ENCODE results near the gene SDC3. TPM values are rescaled to one million over a fixed set of nuclear protein-coding genes. Genes with fewer than 3 reads are reported as not detected.

The SDC3 gene
- 18.5 TPM for polyA plus RNA-seq (2013, experiment 1 of 2)
- 20.4 TPM for polyA plus RNA-seq (2013, experiment 2 of 2)

- Histone ChIP-seq H4K5ac (ENCODE audit: low read length) (no peak within 1 kb of the TSS), H3K18ac (ENCODE audit: low read length) (peak within 1 kb of the TSS; percentile 72), H3K9ac (ENCODE audit: low read length) (peak within 1 kb of the TSS; percentile 80), H2BK15ac (replicated peaks; ENCODE audit: low read depth) (no peak within 1 kb of the TSS), H3K79me2 (ENCODE audit: control insufficient read depth, insufficient read depth, low read length) (peaks cover 2% of the 10 kb centered on the region), H3K4me1 (ENCODE audit: control insufficient read depth, low read depth, low read length) (peaks cover 13% of the 10 kb centered on the region), H3K56ac (ENCODE audit: low read length) (peak within 1 kb of the TSS; percentile 85), H3K36me3 (ENCODE audit: control insufficient read depth, insufficient read depth, low read length) (no peaks in the 10 kb centered on the region), H3K27me3 (ENCODE audit: insufficient read depth, low read length, poor library complexity) (no peaks in the 10 kb centered on the region), H2BK5ac (ENCODE audit: low read length) (no peak within 1 kb of the TSS), H3K4ac (ENCODE audit: low read depth, low read length) (peak within 1 kb of the TSS; percentile 60), H2BK120ac (ENCODE audit: low read depth, low read length) (no peak within 1 kb of the TSS), H3K79me1 (ENCODE audit: low read length) (peaks cover 6% of the 10 kb centered on the region), H3K4me2 (ENCODE audit: low read length) (peak within 1 kb of the TSS; percentile 85), H3K23ac (ENCODE audit: low read length) (peak within 1 kb of the TSS; percentile 24), H3K4me3 (ENCODE audit: low read length) (peak within 1 kb of the TSS; percentile 46), H4K8ac (ENCODE audit: low read depth, low read length) (no peak within 1 kb of the TSS), H3K27ac (ENCODE audit: low read depth, low read length) (no peak within 1 kb of the TSS), H2AK5ac (ENCODE audit: low read length) (no peak within 1 kb of the TSS)
- WGBS (ENCODE audit: extremely low coverage, insufficient coverage, low lambda C conversion rate), result no CpG with 5 or more reads among the region's 68 CpGs
- DNase-seq, result no peak
Measured at GRCh38 chr1:30908696-30909364, at the start of gene SDC3. SDC3 (minus strand) TSS chr1:30908758; CDS start chr1:30908586, 172 bp downstream.

DNA sequence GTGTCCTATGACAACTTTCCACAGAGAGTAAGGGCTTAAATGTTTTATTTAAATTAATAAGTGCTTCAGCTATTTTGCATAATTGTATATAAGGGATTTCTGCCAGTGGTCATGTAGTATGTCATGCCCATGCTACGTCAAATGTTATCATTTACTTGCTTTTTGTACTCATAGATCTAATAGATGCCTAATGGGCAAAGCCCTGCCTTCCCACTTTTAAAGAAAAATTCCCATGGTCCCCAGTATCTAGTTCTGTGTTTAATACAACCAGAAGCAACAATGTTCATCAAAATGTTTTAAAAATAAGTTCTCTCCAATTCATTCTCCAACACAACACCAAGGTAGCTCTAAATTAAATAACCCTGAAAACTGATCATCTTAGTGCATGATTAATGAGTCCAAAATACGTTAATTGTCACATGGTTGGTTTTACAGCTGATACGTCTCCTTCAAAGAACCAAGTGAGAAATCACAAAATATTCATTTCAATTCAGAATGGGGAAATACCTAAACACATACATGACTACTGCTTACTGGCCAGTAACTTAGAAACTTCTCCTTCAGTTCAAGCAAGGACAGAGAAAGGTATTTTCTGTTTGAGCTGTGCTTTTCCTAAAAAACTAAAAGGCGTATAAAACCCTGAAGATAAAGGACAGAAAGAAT lies 49.1 kb upstream of the SDC3 start:
- WGBS (ENCODE audit: extremely low coverage, insufficient coverage, low lambda C conversion rate), result no CpG with 5 or more reads among the region's 4 CpGs
- H3K18ac ChIP-seq (ENCODE audit: low read length), result no peak overlapping the region
- H3K23ac ChIP-seq (ENCODE audit: low read length), result no peak overlapping the region
- peaks cover 8% of the 10 kb centered on the region for H3K79me1 ChIP-seq (ENCODE audit: low read length)
- no peak overlapping the region for H2BK120ac ChIP-seq (ENCODE audit: low read depth, low read length)
- no peak overlapping the region for H3K27ac ChIP-seq (ENCODE audit: low read depth, low read length)
- H3K9ac ChIP-seq (ENCODE audit: low read length), result no peak overlapping the region
- H3K56ac ChIP-seq (ENCODE audit: low read length), result no peak overlapping the region
- H2BK5ac ChIP-seq (ENCODE audit: low read length), result no peak overlapping the region
- no peaks in the 10 kb centered on the region for H3K4me1 ChIP-seq (ENCODE audit: control insufficient read depth, low read depth, low read length)
- H3K4ac ChIP-seq (ENCODE audit: low read depth, low read length), result no peak overlapping the region
- H4K8ac ChIP-seq (ENCODE audit: low read depth, low read length), result no peak overlapping the region
- no peak for DNase-seq
- H3K4me3 ChIP-seq (ENCODE audit: low read length), result no peak overlapping the region
- peaks cover 7% of the 10 kb centered on the region for H3K36me3 ChIP-seq (ENCODE audit: control insufficient read depth, insufficient read depth, low read length)
- H4K5ac ChIP-seq (ENCODE audit: low read length), result no peak overlapping the region
- H2BK15ac ChIP-seq (replicated peaks; ENCODE audit: low read depth), result no peak overlapping the region
- H2AK5ac ChIP-seq (ENCODE audit: low read length), result no peak overlapping the region
- H3K79me2 ChIP-seq (ENCODE audit: control insufficient read depth, insufficient read depth, low read length), result peaks cover 12% of the 10 kb centered on the region
- no peaks in the 10 kb centered on the region for H3K27me3 ChIP-seq (ENCODE audit: insufficient read depth, low read length, poor library complexity)
- H3K4me2 ChIP-seq (ENCODE audit: low read length), result no peak overlapping the region

- H2BK120ac ChIP-seq (ENCODE audit: low read depth, low read length), result no peak overlapping the region
- DNase-seq, result no peak
- no peak overlapping the region for H3K23ac ChIP-seq (ENCODE audit: low read length)
- peaks cover 8% of the 10 kb centered on the region for H3K79me2 ChIP-seq (ENCODE audit: control insufficient read depth, insufficient read depth, low read length)
- peaks cover 7% of the 10 kb centered on the region for H3K79me1 ChIP-seq (ENCODE audit: low read length)
- no peak overlapping the region for H3K4ac ChIP-seq (ENCODE audit: low read depth, low read length)
- H4K8ac ChIP-seq (ENCODE audit: low read depth, low read length), result no peak overlapping the region
- no peaks in the 10 kb centered on the region for H3K4me1 ChIP-seq (ENCODE audit: control insufficient read depth, low read depth, low read length)
- no peak overlapping the region for H3K9ac ChIP-seq (ENCODE audit: low read length)
- H2BK5ac ChIP-seq (ENCODE audit: low read length), result no peak overlapping the region
- H2AK5ac ChIP-seq (ENCODE audit: low read length), result no peak overlapping the region
- no peaks in the 10 kb centered on the region for H3K27me3 ChIP-seq (ENCODE audit: insufficient read depth, low read length, poor library complexity)
- H4K5ac ChIP-seq (ENCODE audit: low read length), result no peak overlapping the region
- peaks cover 8% of the 10 kb centered on the region for H3K36me3 ChIP-seq (ENCODE audit: control insufficient read depth, insufficient read depth, low read length)
- H2BK15ac ChIP-seq (replicated peaks; ENCODE audit: low read depth), result no peak overlapping the region
- no CpG with 5 or more reads among the region's 1 CpG for WGBS (ENCODE audit: extremely low coverage, insufficient coverage, low lambda C conversion rate)
- H3K27ac ChIP-seq (ENCODE audit: low read depth, low read length), result no peak overlapping the region
- no peak overlapping the region for H3K18ac ChIP-seq (ENCODE audit: low read length)
- no peak overlapping the region for H3K4me2 ChIP-seq (ENCODE audit: low read length)
- H3K56ac ChIP-seq (ENCODE audit: low read length), result no peak overlapping the region
- H3K4me3 ChIP-seq (ENCODE audit: low read length), result no peak overlapping the region
Measured at GRCh38 chr1:30955448-30956015, 47.0 kb upstream of the SDC3 start.

GRCh38 chr1:30953685-30954084 lies 45.1 kb upstream of the SDC3 start:
- Histone ChIP-seq H2AK5ac (ENCODE audit: low read length) (no peak overlapping the region), H4K8ac (ENCODE audit: low read depth, low read length) (no peak overlapping the region), H3K27ac (ENCODE audit: low read depth, low read length) (no peak overlapping the region), H3K56ac (ENCODE audit: low read length) (no peak overlapping the region), H3K9ac (ENCODE audit: low read length) (no peak overlapping the region), H3K4me1 (ENCODE audit: control insufficient read depth, low read depth, low read length) (no peaks in the 10 kb centered on the region), H2BK15ac (replicated peaks; ENCODE audit: low read depth) (no peak overlapping the region), H3K79me2 (ENCODE audit: control insufficient read depth, insufficient read depth, low read length) (peaks cover 8% of the 10 kb centered on the region), H3K36me3 (ENCODE audit: control insufficient read depth, insufficient read depth, low read length) (peaks cover 8% of the 10 kb centered on the region), H2BK120ac (ENCODE audit: low read depth, low read length) (no peak overlapping the region), H3K23ac (ENCODE audit: low read length) (no peak overlapping the region), H3K4me3 (ENCODE audit: low read length) (no peak overlapping the region), H3K18ac (ENCODE audit: low read length) (no peak overlapping the region), H2BK5ac (ENCODE audit: low read length) (no peak overlapping the region), H3K4ac (ENCODE audit: low read depth, low read length) (no peak overlapping the region), H3K4me2 (ENCODE audit: low read length) (no peak overlapping the region), H3K79me1 (ENCODE audit: low read length) (peaks cover 9% of the 10 kb centered on the region), H4K5ac (ENCODE audit: low read length) (no peak overlapping the region), H3K27me3 (ENCODE audit: insufficient read depth, low read length, poor library complexity) (no peaks in the 10 kb centered on the region)
- WGBS (ENCODE audit: extremely low coverage, insufficient coverage, low lambda C conversion rate), result no CpG with 5 or more reads among the region's 11 CpGs
- DNase-seq, result no peak

GRCh38 chr1:30952098-30952497 lies 43.5 kb upstream of the SDC3 start:
- H3K56ac ChIP-seq (ENCODE audit: low read length), result no peak overlapping the region
- no peak overlapping the region for H3K23ac ChIP-seq (ENCODE audit: low read length)
- no peak overlapping the region for H3K4ac ChIP-seq (ENCODE audit: low read depth, low read length)
- H3K4me1 ChIP-seq (ENCODE audit: control insufficient read depth, low read depth, low read length), result no peaks in the 10 kb centered on the region
- H2BK5ac ChIP-seq (ENCODE audit: low read length), result no peak overlapping the region
- H3K27ac ChIP-seq (ENCODE audit: low read depth, low read length), result no peak overlapping the region
- no peak overlapping the region for H2BK15ac ChIP-seq (replicated peaks; ENCODE audit: low read depth)
- H2AK5ac ChIP-seq (ENCODE audit: low read length), result no peak overlapping the region
- H3K4me3 ChIP-seq (ENCODE audit: low read length), result no peak overlapping the region
- no peak overlapping the region for H4K5ac ChIP-seq (ENCODE audit: low read length)
- no peak overlapping the region for H3K18ac ChIP-seq (ENCODE audit: low read length)
- H3K79me1 ChIP-seq (ENCODE audit: low read length), result peaks cover 10% of the 10 kb centered on the region
- H2BK120ac ChIP-seq (ENCODE audit: low read depth, low read length), result no peak overlapping the region
- DNase-seq, result no peak
- H3K36me3 ChIP-seq (ENCODE audit: control insufficient read depth, insufficient read depth, low read length), result peaks cover 8% of the 10 kb centered on the region
- WGBS (ENCODE audit: extremely low coverage, insufficient coverage, low lambda C conversion rate), result no CpG with 5 or more reads among the region's 5 CpGs
- H3K27me3 ChIP-seq (ENCODE audit: insufficient read depth, low read length, poor library complexity), result no peaks in the 10 kb centered on the region
- H3K79me2 ChIP-seq (ENCODE audit: control insufficient read depth, insufficient read depth, low read length), result peaks cover 4% of the 10 kb centered on the region
- H3K9ac ChIP-seq (ENCODE audit: low read length), result no peak overlapping the region
- H4K8ac ChIP-seq (ENCODE audit: low read depth, low read length), result no peak overlapping the region
- no peak overlapping the region for H3K4me2 ChIP-seq (ENCODE audit: low read length)

Data from mesendoderm (in vitro differentiated cells).